Measurements from ENCODE around the gene C16orf96. TPM values are rescaled to one million over a fixed set of nuclear protein-coding genes. Genes with fewer than 3 reads are reported as not detected.

Gene C16orf96
- total RNA-seq, 1 experiment from 2014 or later = 1.3 TPM

GRCh38 chr16:4597174-4597573, 41.0 kb downstream of the C16orf96 start:
- DNase-seq (ENCODE audit: low spot score) = no peak
- Mint-ChIP-seq H3K4me1 (peaks cover 25% of the 10 kb centered on the region), H3K27me3 (ENCODE audit: low read depth) (no peaks in the 10 kb centered on the region), H3K36me3 (no peaks in the 10 kb centered on the region), H3K27ac (no peak overlapping the region), H3K4me3 (no peak overlapping the region), H3K9me3 (no peaks in the 10 kb centered on the region)
- CTCF ChIA-PET = interaction anchor here (0.6 to 2.4 kb wide), 3 partner anchors 12 to 104 kb away, joined by 3 to 10 read pairs (median 6); partner anchors contain the start of gene MGRN1
- POLR2A ChIA-PET = no interaction called here
- TF ChIP-seq ELF4 (CRISPR knock-in tag; IDR thresholded peaks at IDR 0.05; ENCODE audit: low read depth) (no peak), MYBL2 (CRISPR knock-in tag; IDR thresholded peaks at IDR 0.05) (no peak), ZNF416 (CRISPR knock-in tag; IDR thresholded peaks at IDR 0.05) (no peak), CBFB (CRISPR knock-in tag; IDR thresholded peaks at IDR 0.05; ENCODE audit: low read depth) (no peak), SOX15 (CRISPR knock-in tag; IDR thresholded peaks at IDR 0.05) (no peak), NFE2L1 (CRISPR knock-in tag; IDR thresholded peaks at IDR 0.05) (no peak), ZNF121 (CRISPR knock-in tag; IDR thresholded peaks at IDR 0.05) (no peak), SP1 (CRISPR knock-in tag; conservative IDR thresholded peaks at IDR 0.05) (no peak), RORB (CRISPR knock-in tag; IDR thresholded peaks at IDR 0.05) (no peak), ATF3 (CRISPR knock-in tag; conservative IDR thresholded peaks at IDR 0.05) (no peak), ZNF317 (CRISPR knock-in tag; IDR thresholded peaks at IDR 0.05; ENCODE audit: borderline replicate concordance, low read depth) (no peak), KAT7 (CRISPR knock-in tag; IDR thresholded peaks at IDR 0.05; ENCODE audit: borderline replicate concordance) (no peak), SMAD4 (CRISPR knock-in tag; IDR thresholded peaks at IDR 0.05) (no peak), ATF1 (CRISPR knock-in tag; IDR thresholded peaks at IDR 0.05) (no peak), PRDM15 (CRISPR knock-in tag; IDR thresholded peaks at IDR 0.05) (no peak), NR2C2 (CRISPR knock-in tag; IDR thresholded peaks at IDR 0.05) (no peak), NR3C1 (CRISPR knock-in tag; conservative IDR thresholded peaks at IDR 0.05; ENCODE audit: low read depth) (no peak)
- TF ChIP-seq, protein P1, sequence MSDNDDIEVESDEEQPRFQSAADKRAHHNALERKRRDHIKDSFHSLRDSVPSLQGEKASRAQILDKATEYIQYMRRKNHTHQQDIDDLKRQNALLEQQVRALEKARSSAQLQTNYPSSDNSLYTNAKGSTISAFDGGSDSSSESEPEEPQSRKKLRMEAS (CRISPR knock-in tag; IDR thresholded peaks at IDR 0.05) = no peak
- TF ChIP-seq, protein P2, sequence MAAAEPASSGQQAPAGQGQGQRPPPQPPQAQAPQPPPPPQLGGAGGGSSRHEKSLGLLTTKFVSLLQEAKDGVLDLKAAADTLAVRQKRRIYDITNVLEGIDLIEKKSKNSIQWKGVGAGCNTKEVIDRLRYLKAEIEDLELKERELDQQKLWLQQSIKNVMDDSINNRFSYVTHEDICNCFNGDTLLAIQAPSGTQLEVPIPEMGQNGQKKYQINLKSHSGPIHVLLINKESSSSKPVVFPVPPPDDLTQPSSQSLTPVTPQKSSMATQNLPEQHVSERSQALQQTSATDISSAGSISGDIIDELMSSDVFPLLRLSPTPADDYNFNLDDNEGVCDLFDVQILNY (CRISPR knock-in tag; IDR thresholded peaks at IDR 0.05) = no peak
- TF ChIP-seq, protein P3, sequence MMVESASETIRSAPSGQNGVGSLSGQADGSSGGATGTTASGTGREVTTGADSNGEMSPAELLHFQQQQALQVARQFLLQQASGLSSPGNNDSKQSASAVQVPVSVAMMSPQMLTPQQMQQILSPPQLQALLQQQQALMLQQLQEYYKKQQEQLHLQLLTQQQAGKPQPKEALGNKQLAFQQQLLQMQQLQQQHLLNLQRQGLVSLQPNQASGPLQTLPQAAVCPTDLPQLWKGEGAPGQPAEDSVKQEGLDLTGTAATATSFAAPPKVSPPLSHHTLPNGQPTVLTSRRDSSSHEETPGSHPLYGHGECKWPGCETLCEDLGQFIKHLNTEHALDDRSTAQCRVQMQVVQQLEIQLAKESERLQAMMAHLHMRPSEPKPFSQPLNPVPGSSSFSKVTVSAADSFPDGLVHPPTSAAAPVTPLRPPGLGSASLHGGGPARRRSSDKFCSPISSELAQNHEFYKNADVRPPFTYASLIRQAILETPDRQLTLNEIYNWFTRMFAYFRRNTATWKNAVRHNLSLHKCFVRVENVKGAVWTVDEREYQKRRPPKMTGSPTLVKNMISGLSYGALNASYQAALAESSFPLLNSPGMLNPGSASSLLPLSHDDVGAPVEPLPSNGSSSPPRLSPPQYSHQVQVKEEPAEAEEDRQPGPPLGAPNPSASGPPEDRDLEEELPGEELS (CRISPR knock-in tag; IDR thresholded peaks at IDR 0.05) = no peak
- no peak for ATAC-seq

- ChIA-PET POLR2A (interaction anchor here (1.3 to 1.4 kb wide), 2 partner anchors 17 to 96 kb away, joined by 4 read pairs; no protein-coding TSS in a partner anchor), CTCF (interaction anchor here (0.7 to 1.9 kb wide), 6 partner anchors 13 to 121 kb away, joined by 3 to 14 read pairs (median 4); partner anchors contain the start of gene MGRN1)
- DNase-seq (ENCODE audit: low spot score) (no peak), ATAC-seq (no peak)
- Mint-ChIP-seq H3K27ac (0 out of 2 replicates have a peak overlapping the region, but pooled peaks have one; percentile 65), H3K4me1 (peaks cover 7% of the 10 kb centered on the region), H3K36me3 (no peaks in the 10 kb centered on the region), H3K27me3 (ENCODE audit: low read depth) (no peaks in the 10 kb centered on the region), H3K9me3 (no peaks in the 10 kb centered on the region), H3K4me3 (no peak overlapping the region)
- TF ChIP-seq NR2C2 (CRISPR knock-in tag; IDR thresholded peaks at IDR 0.05) (no peak), HMGA2 (CRISPR knock-in tag; IDR thresholded peaks at IDR 0.05) (no peak), NR3C1 (CRISPR knock-in tag; conservative IDR thresholded peaks at IDR 0.05; ENCODE audit: low read depth) (no peak), JAZF1 (CRISPR knock-in tag; IDR thresholded peaks at IDR 0.05) (no peak), NR1H2 (CRISPR knock-in tag; IDR thresholded peaks at IDR 0.05) (no peak), ZNF121 (CRISPR knock-in tag; IDR thresholded peaks at IDR 0.05) (no peak), MXD4 (CRISPR knock-in tag; IDR thresholded peaks at IDR 0.05; ENCODE audit: borderline replicate concordance) (no peak), ELF4 (CRISPR knock-in tag; IDR thresholded peaks at IDR 0.05; ENCODE audit: low read depth) (no peak), ZMAT4 (CRISPR knock-in tag; IDR thresholded peaks at IDR 0.05) (no peak)
- TF ChIP-seq, protein P4, sequence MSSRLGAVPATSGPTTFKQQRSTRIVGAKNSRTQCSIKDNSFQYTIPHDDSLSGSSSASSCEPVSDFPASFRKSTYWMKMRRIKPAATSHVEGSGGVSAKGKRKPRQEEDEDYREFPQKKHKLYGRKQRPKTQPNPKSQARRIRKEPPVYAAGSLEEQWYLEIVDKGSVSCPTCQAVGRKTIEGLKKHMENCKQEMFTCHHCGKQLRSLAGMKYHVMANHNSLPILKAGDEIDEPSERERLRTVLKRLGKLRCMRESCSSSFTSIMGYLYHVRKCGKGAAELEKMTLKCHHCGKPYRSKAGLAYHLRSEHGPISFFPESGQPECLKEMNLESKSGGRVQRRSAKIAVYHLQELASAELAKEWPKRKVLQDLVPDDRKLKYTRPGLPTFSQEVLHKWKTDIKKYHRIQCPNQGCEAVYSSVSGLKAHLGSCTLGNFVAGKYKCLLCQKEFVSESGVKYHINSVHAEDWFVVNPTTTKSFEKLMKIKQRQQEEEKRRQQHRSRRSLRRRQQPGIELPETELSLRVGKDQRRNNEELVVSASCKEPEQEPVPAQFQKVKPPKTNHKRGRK (CRISPR knock-in tag; IDR thresholded peaks at IDR 0.05; ENCODE audit: borderline replicate concordance) = no peak
- TF ChIP-seq, protein P5, sequence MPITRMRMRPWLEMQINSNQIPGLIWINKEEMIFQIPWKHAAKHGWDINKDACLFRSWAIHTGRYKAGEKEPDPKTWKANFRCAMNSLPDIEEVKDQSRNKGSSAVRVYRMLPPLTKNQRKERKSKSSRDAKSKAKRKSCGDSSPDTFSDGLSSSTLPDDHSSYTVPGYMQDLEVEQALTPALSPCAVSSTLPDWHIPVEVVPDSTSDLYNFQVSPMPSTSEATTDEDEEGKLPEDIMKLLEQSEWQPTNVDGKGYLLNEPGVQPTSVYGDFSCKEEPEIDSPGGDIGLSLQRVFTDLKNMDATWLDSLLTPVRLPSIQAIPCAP (CRISPR knock-in tag; IDR thresholded peaks at IDR 0.05) = no peak
Observed at GRCh38 chr16:4599037-4599436, 42.9 kb downstream of the C16orf96 start.

Measured in WTC11 (cell line).